IPS-20b (cell line): ENCODE measurements around the gene GSTA2.
"Not testable (repeated sequence)": the region's sequence is repeated elsewhere in the genome, so short reads cannot be mapped to it uniquely, and the experiment has no call there.

ENCODE experiments used
- H3K27ac ChIP-seq: one replicate; pipeline ENCODE4 v1.5.1; 2013; ENCODE audit warnings: low read length
- H3K27me3 ChIP-seq: 2 replicates; pipeline ENCODE4 v1.6.1; 2013; ENCODE audit warnings: mild to moderate bottlenecking, low read length, inconsistent platforms; ENCODE audit not compliant: insufficient read depth
- H3K36me3 ChIP-seq: 2 replicates; pipeline ENCODE4 v1.6.1; 2013; ENCODE audit warnings: low read depth, mild to moderate bottlenecking, inconsistent platforms, low read length, moderate library complexity; ENCODE audit not compliant: insufficient read depth
- H3K4me1 ChIP-seq: 2 replicates; pipeline ENCODE4 v1.6.1; 2013; ENCODE audit warnings: mild to moderate bottlenecking, control low read depth, inconsistent platforms, low read length, moderate library complexity; ENCODE audit not compliant: insufficient read depth
- H3K4me3 ChIP-seq: 2 replicates; pipeline ENCODE4 v1.5.1; 2013; ENCODE audit warnings: mild to moderate bottlenecking, low read length, inconsistent platforms
- H3K9ac ChIP-seq: 2 replicates; pipeline ENCODE4 v1.6.1; 2013; ENCODE audit warnings: low read depth, mild to moderate bottlenecking, inconsistent platforms, low read length, moderate library complexity
- H3K9me3 ChIP-seq: 2 replicates; pipeline ENCODE4 v1.6.1; 2013; ENCODE audit warnings: mild to moderate bottlenecking, low read depth, low read length, inconsistent platforms; ENCODE audit not compliant: insufficient read depth

The GSTA2 gene

DNA sequence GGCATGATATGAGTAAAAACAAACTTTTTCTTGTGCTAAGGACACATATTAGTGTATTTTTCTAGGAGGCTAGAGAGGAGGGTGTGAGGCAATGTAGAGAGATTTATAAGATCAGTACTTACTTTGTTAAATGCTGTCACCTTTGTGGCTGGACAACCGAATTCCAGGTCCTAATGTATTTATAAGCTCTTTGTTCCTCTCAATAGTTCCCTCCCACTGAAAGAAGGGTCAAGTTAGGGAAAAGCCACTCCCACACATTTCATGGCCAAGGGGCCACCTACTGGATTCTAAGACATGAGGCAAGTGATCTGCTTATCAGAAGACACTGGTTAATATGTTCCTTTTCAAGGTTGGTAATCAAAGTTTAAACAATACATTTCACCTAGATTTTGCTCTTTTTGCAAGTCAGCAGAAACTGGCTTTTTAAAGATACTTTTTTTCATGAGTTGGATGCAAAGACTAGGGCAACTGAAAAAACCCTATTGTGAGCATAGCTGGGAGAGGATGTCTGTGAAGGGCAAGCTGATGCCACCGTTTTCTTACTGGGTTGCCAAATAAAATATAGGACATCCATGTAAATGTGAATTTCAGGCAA, at the start of gene GSTA2:
Gene GSTA2 (minus strand): TSS at position 154 of the 595 bp plus-strand sequence. CDS start 5,528 bp downstream, outside the sequence.
- H3K4me3 ChIP-seq, H3K9ac ChIP-seq, H3K27me3 ChIP-seq, H3K36me3 ChIP-seq, H3K9me3 ChIP-seq, H3K4me1 ChIP-seq, H3K27ac ChIP-seq: not testable (repeated sequence)

DNA sequence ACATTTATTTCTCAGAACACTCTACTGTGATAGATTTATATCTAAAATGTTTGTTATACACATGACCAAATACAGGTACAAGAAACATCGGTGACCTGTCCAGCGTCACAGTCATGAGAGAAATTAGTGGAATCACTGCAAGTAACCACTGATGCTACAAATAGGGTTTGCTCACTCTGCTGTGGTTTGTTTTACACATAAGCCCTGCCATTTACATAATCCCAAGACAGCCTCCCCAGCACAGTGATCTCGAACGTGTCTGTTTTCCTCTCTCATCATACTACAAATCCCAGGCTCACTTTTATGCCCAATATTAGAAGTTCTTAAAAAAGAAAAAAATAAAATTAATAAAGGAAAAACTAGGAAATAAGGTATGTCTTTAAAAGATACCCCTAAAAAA, 46.5 kb upstream of the GSTA2 start:
- not testable (repeated sequence) for H3K9me3 ChIP-seq, H3K4me3 ChIP-seq, H3K36me3 ChIP-seq, H3K4me1 ChIP-seq, H3K27ac ChIP-seq, H3K27me3 ChIP-seq, H3K9ac ChIP-seq

DNA sequence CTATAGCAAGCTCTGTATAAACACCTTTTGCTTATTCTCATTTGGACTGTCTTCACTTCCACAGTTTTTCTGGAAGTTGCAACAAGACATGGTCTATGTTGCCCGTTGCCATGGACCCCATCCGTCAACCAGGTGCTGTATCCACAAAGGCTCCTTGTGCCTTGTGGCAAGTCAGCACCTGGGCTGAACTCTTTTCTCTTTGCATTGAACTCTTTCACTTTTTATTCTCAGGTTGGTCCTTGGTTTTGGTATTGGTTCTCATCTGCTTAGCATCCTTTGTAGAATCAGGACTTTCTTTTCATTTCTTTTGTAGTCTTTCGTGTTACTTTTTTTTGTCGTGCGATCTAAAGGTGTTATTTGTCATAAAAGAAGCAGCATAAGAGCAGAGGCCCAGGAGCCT, 45.4 kb upstream of the GSTA2 start:
- Histone ChIP-seq H3K4me1 (no peaks in the 10 kb centered on the region), H3K9ac (no peak overlapping the region), H3K4me3 (no peak overlapping the region), H3K9me3 (no peaks in the 10 kb centered on the region), H3K36me3 (no peaks in the 10 kb centered on the region), H3K27me3 (no peaks in the 10 kb centered on the region), H3K27ac (no peak overlapping the region)

DNA sequence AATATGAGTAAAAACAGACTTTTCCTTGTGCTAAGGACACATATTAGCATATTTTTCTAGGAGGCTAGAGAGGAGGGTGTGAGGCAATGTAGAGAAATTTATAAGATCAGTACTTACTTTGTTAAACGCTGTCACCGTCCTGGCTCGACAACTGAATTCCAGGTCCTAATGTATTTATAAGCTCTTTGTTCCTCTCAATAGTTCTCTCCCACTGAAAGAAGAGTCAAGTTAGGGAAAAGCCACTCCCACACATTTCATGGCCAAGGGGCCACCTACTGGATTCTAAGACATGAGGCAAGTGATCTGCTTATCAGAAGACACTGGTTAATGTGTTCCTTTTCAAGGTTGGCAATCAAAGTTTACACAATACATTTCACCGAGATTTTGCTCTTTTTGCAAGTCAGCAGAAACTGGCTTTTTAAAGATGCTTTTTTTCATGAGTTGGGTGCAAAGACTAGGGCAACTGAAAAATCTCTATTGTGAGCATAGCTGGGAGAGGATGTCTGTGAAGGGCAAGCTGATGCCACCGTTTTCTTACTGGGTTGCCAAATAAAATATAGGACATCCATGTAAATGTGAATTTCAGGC, 40.5 kb upstream of the GSTA2 start, which contains the start of gene GSTA1:
Gene GSTA1 (minus strand): TSS at position 149 of the 588 bp plus-strand sequence. CDS start 4,549 bp downstream, outside the sequence.
- not testable (repeated sequence) for H3K4me3 ChIP-seq, H3K27ac ChIP-seq, H3K4me1 ChIP-seq, H3K9ac ChIP-seq, H3K27me3 ChIP-seq, H3K9me3 ChIP-seq, H3K36me3 ChIP-seq

DNA sequence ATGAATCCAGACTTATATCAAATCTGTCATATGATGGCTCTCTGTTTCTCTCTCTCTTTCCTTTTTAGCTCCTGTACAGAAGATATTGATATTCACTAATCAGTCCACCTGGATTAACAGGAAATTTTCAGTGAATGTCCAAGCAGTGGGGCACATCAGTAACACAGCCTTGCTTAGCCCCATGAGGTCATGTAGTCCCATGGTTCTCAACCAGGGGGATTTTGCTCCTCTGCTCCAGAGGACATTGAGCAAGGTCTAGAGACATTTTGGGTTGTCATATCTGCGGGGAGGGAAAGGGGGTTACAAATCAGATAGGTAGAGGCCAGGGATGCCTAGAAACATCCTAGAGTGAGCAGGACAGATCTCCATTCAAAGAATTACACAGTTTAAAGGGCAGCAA, 39.5 kb upstream of the GSTA2 start:
- no peaks in the 10 kb centered on the region for H3K4me1 ChIP-seq

DNA sequence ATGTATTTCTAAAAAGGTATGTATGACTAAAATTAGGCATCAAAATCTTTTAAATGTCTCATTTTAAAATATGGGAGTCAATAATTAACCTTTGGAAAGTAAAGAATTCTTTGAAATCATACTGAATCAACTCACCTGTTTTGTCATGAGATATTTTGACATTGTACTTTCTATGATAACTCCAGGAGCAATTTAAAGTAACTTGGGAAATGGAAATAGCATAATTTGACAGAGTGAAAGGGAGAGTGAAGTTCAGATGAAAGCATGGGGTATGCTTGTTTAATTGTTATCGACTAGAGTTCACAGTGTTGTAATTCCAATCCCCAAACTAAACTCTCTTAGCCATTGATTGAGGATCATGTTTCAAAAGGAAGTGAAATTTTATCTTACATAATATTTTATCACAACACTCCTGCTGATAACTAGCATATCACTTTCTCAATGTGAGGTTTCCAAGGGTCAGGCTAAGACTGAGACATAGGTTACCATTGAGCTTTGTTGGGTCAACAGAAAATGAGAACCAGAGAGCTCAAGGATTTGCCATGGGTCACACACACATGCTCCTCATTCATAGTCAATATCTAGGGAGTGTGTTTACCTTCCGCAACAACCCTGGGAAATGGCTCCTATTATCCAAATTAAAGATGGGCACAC, 38.0 kb upstream of the GSTA2 start:
- no peak overlapping the region for H3K27ac ChIP-seq
- H3K9me3 ChIP-seq, result no peaks in the 10 kb centered on the region
- H3K4me1 ChIP-seq, result no peaks in the 10 kb centered on the region
- no peak overlapping the region for H3K4me3 ChIP-seq
- no peak overlapping the region for H3K9ac ChIP-seq
- H3K27me3 ChIP-seq, result no peaks in the 10 kb centered on the region
- H3K36me3 ChIP-seq, result no peaks in the 10 kb centered on the region

More for the DNA sequence above, 39.5 kb upstream of the GSTA2 start:
- Histone ChIP-seq H3K27me3 (no peaks in the 10 kb centered on the region), H3K9ac (no peak overlapping the region), H3K4me3 (no peak overlapping the region), H3K27ac (no peak overlapping the region), H3K36me3 (no peaks in the 10 kb centered on the region), H3K9me3 (no peaks in the 10 kb centered on the region)

DNA sequence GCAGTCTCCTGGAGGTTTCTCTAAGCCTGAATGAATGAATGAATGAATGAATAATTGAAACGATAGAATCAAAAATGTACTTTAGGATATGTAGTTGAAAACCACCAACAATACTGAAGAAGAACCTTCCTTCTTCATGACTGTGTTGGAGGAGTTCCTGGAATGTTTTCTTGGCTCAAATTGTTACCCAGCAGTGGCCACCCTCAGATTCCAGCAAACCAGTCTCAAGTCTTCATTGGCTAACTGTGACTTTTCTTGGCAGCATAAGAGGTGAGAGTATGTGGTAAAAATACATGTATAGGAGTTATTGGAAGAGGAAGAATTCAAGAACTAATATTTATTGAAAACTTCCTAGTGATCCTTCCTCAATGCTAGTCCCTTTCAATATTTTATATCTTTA, 36.0 kb upstream of the GSTA2 start:
- not testable (repeated sequence) for H3K27me3 ChIP-seq, H3K9me3 ChIP-seq, H3K4me1 ChIP-seq, H3K36me3 ChIP-seq, H3K4me3 ChIP-seq, H3K9ac ChIP-seq, H3K27ac ChIP-seq

DNA sequence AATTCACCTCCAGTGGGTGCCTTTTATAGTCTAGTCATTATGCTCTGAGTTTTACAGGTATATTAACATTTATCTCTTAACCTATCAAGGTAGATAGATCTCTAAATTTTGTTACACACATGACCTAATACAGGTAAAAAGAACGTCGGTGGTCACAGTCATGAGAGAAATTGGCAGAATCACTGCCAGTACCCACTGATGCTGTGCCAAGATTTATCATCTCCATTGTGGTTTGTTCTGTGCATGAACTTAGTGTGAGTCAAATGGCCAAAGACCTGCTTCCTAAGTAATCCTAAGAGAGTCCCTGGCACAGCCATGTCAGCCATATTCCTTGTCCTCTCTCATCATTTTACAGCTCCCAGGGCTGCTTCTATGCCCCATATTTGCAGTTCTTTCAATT, 31.1 kb upstream of the GSTA2 start:
- not testable (repeated sequence) for H3K27ac ChIP-seq, H3K4me1 ChIP-seq, H3K4me3 ChIP-seq, H3K27me3 ChIP-seq, H3K36me3 ChIP-seq, H3K9ac ChIP-seq, H3K9me3 ChIP-seq

DNA sequence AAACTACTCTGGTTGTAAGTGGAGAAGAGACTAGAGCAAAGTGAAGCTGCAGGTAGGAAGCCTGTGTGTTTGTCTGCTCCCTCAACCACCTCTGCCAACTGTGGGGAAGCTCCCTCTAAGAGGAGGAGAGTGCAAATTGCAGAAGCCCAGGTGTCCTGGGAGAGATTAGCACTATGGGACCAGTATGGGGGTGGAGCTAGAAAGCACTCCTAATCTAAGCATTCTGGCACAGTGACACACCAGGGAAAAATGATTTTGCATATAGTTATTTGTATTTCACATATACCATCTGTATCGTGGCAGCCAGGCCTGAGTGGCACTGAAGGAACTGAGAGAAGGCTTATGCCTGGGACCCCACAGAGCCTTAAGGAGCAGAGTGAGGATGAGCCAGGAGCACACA, 27.6 kb upstream of the GSTA2 start:
- H3K36me3 ChIP-seq, result no peaks in the 10 kb centered on the region
- H3K27me3 ChIP-seq, result no peaks in the 10 kb centered on the region
- H3K9me3 ChIP-seq, result no peaks in the 10 kb centered on the region
- no peak overlapping the region for H3K9ac ChIP-seq
- H3K4me3 ChIP-seq, result no peak overlapping the region
- no peaks in the 10 kb centered on the region for H3K4me1 ChIP-seq
- H3K27ac ChIP-seq, result no peak overlapping the region

DNA sequence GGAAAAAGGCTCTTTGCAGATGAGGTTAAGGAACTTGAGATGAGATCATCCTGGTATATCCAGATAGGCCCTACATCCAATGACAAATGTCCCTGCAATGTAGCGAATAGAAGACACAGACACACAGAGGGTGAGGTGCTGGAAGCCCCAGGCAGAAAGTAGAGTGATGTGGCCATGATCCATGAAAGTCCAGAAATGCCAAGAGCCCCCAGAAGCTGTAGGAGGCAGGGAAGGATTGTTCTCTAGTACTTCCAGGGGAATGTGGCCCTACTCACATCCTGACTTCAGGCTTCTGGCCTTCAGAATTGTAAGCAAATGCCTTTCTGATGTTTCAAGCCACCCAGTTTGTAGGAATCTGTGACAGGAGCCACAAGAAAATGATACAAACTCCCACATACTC, 26.4 kb upstream of the GSTA2 start:
- H3K4me3 ChIP-seq, H3K27me3 ChIP-seq, H3K36me3 ChIP-seq, H3K27ac ChIP-seq, H3K9me3 ChIP-seq, H3K9ac ChIP-seq, H3K4me1 ChIP-seq: not testable (repeated sequence)

DNA sequence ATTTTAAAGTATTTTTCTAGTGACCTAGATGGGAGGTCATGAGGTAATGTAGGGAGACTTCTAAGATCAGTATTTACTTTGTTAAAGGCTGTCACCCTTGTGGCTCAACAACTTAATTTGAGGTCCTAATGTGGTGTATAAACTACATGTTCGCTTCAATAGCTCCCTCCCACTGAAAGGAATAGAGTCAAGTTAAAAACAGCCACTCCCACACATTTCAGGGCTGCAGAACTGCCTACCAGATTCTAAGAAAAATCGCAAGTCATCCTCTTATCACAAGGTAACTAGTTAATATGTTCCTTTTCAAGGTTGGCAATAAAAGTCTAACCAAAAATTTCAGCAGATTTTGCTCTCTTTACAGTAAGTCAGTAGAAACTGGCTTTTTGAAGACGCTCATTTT, 25.2 kb upstream of the GSTA2 start:
- H3K4me3 ChIP-seq, result no peak overlapping the region
- no peak overlapping the region for H3K27ac ChIP-seq
- no peaks in the 10 kb centered on the region for H3K9me3 ChIP-seq
- no peak overlapping the region for H3K9ac ChIP-seq
- H3K4me1 ChIP-seq, result no peaks in the 10 kb centered on the region
- no peaks in the 10 kb centered on the region for H3K36me3 ChIP-seq
- no peaks in the 10 kb centered on the region for H3K27me3 ChIP-seq

DNA sequence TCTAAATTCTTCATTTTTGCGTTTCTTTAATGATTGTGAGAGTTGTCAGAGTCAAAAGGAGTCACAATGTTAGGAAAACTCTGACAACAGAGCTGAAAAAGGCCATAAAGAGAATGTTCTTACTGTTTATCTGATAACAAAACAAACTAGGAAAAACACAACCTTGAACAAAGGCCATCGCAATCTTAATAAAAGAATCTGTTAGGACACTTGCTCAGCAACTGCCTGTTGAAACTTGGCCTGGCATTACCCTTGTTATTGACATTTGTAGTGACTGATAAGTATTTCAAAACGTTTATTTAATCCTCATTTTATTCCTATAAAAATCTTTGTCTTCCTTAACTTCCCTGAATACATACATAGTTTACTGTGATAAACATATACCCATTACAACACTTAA, 24.6 kb upstream of the GSTA2 start:
- Histone ChIP-seq H3K4me3 (no peak overlapping the region), H3K4me1 (no peaks in the 10 kb centered on the region), H3K9ac (no peak overlapping the region), H3K36me3 (no peaks in the 10 kb centered on the region), H3K27ac (no peak overlapping the region), H3K27me3 (no peaks in the 10 kb centered on the region), H3K9me3 (no peaks in the 10 kb centered on the region)
